ENCODE results near the gene CLDN34.

Gene CLDN34

DNA sequence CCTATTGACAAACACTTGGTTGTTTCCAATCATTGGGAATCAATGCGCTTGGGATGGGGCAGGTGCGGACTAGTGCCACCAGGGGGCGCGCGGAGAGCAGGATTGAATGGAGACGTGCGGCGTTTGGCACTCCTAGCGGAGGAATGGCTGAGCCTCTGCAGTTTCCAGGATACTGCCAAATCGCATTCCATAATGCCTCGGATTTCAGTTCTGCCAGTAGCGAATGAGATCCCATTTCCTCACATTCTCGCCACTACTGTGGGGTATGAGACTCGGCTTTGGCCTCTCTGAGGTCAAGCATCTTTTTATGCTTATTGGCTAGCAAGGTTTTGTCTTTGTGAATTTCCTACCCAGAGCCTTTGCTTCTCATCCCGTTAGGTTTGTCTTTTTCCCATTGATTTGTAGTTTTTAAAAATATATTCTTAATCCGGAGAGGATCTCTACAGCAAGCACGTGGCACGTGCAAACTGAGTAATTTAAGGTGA, 28.7 kb downstream of the CLDN34 start:
- FAIRE-seq (peak; percentile 74), DNase-seq (ENCODE audit: insufficient read length, low spot score) (no peak)
- no peak for TF ChIP-seq SPI1 (IDR thresholded peaks at IDR 0.05; ENCODE audit: low read depth, low read length)
- TF ChIP-seq POLR2AphosphoS5 (IDR thresholded peaks at IDR 0.05; ENCODE audit: low read depth, low read length), result no peak
- TF ChIP-seq POU2F2 (IDR thresholded peaks at IDR 0.05; ENCODE audit: low read depth, low read length), result no peak
- no peak for TF ChIP-seq TAF1 (IDR thresholded peaks at IDR 0.05; ENCODE audit: low read depth, low read length)
- no peak for TF ChIP-seq POLR2A (IDR thresholded peaks at IDR 0.05; ENCODE audit: low read depth, low read length)
- TF ChIP-seq PAX5 (IDR thresholded peaks at IDR 0.05; ENCODE audit: insufficient read depth, low read length, severe bottlenecking), result no peak

DNA sequence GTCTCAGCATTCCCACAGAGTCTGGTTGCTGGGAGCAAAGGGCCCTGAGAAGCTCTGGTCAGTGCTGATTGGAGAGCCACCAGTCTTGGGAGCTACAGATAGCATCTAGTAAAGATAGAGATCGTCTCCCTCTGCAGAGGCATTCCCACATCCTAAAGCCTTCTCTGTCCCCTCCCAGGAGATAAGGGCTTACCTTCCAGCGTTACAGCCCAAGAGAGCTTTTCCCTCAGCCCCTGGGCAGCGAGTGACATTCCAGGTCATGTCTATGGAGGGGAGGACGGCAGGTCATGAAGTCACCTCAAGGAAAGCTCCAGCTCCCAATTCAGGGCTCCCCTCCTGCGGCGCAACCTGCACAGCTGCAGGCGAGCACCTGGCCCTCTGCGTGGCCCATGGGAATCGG, 29.9 kb downstream of the CLDN34 start:
- FAIRE-seq, result no peak
- no peak for TF ChIP-seq TAF1 (IDR thresholded peaks at IDR 0.05; ENCODE audit: low read depth, low read length)
- TF ChIP-seq POU2F2 (IDR thresholded peaks at IDR 0.05; ENCODE audit: low read depth, low read length), result no peak
- no peak for TF ChIP-seq SPI1 (IDR thresholded peaks at IDR 0.05; ENCODE audit: low read depth, low read length)
- no peak for TF ChIP-seq PAX5 (IDR thresholded peaks at IDR 0.05; ENCODE audit: insufficient read depth, low read length, severe bottlenecking)
- TF ChIP-seq POLR2A (IDR thresholded peaks at IDR 0.05; ENCODE audit: low read depth, low read length), result no peak
- no peak for TF ChIP-seq POLR2AphosphoS5 (IDR thresholded peaks at IDR 0.05; ENCODE audit: low read depth, low read length)

DNA sequence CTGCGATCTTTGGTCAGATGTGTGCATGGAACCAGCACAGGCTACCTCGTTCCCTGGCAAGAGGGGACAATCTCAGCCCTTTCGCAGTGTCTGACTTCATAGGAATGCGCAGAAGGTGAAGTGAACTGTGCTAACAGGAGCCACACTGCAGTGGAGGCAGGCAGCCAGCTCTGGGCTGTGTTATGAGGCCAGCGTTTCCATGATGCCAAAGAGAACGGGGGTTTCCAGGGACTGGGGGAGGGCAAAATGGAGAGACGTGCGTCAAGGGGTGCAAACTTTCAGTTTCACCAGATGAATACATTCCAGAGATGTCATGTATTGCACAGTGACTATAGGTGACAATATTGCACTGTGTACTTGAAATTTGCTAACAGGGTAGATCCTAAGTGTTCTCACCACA, 30.4 kb downstream of the CLDN34 start:
- TF ChIP-seq POLR2A (IDR thresholded peaks at IDR 0.05; ENCODE audit: low read depth, low read length) (0 out of 2 replicates have a peak, but pooled peaks have one; percentile 29), POLR2AphosphoS5 (IDR thresholded peaks at IDR 0.05; ENCODE audit: low read depth, low read length) (no peak), SPI1 (IDR thresholded peaks at IDR 0.05; ENCODE audit: low read depth, low read length) (no peak), TAF1 (IDR thresholded peaks at IDR 0.05; ENCODE audit: low read depth, low read length) (no peak), PAX5 (IDR thresholded peaks at IDR 0.05; ENCODE audit: insufficient read depth, low read length, severe bottlenecking) (no peak), POU2F2 (IDR thresholded peaks at IDR 0.05; ENCODE audit: low read depth, low read length) (no peak)
- DNase-seq (ENCODE audit: insufficient read length, low spot score) (no peak), FAIRE-seq (peak; percentile 82)

More for the DNA sequence above, 29.9 kb downstream of the CLDN34 start:
- DNase-seq (ENCODE audit: insufficient read length, low spot score), result no peak

DNA sequence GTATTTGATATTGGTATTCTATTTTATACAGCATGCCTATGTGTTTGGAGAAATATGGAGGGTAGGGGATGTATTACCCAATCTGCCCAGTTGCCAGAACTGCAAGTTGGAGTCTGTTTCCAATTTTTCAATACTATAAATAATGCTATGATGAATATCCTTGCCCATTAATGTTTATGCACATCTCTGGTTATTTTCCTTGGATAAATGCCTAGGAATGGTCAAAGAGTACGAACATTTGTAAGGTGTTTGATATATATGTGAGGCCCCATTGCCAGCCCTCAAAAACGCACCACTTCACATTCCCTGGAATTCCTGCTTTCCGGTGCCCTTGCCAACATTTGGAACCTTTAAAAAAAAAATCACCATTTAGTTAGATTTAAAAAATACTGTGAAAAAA, 34.3 kb downstream of the CLDN34 start:
- FAIRE-seq (no peak), DNase-seq (ENCODE audit: insufficient read length, low spot score) (no peak)
- TF ChIP-seq SPI1 (IDR thresholded peaks at IDR 0.05; ENCODE audit: low read depth, low read length) (no peak), TAF1 (IDR thresholded peaks at IDR 0.05; ENCODE audit: low read depth, low read length) (no peak), POLR2AphosphoS5 (IDR thresholded peaks at IDR 0.05; ENCODE audit: low read depth, low read length) (no peak), PAX5 (IDR thresholded peaks at IDR 0.05; ENCODE audit: insufficient read depth, low read length, severe bottlenecking) (no peak), POLR2A (IDR thresholded peaks at IDR 0.05; ENCODE audit: low read depth, low read length) (no peak), POU2F2 (IDR thresholded peaks at IDR 0.05; ENCODE audit: low read depth, low read length) (no peak)

DNA sequence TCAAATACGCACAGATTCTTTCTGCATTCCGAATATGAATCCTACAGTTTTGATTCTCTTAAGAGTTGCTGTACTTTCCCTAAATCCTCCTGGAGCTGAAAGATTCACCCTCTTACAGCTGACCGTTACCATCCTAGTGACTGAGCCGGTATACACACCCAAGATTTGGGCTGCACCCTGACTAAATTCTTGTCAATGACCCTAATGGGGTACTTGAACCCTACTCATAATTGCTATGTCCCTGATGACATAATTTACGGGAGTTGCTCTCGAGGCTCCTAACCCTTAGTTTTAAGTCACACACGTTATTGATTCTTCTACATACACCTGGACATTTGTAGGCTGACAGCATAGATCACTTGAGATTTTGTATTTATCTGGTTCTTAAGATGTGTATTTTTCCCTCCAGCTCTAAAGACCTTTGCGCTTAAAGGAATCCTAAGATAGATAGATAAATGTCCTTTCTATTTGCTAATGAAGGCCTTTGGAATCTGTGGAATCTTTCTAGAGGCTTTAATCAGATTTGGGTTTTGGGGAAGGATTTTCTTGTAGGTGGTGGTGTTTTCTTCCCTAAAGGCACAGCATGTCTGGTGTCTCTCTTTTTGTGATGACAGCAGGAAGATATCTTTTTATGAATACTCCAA, 37.8 kb downstream of the CLDN34 start:
- FAIRE-seq, result no peak

DNA sequence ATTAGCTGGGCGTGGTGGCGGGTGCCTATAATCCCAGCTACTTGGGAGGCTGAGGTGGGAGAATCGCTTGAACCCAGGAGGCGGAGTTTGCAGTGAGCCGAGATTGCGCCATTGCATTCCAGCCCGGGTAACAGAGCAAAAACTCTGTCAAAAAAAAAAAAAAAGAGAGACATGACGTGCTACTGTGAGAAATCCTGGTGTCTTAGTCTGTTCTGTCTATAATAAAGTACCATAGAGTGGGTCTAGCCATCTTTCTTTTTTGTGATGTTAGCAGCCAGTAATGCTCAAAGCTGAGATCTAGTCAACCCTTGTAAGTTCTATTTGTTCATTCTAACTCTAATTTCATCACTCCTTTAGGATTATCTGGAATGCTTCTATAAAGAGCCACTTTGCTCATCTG, 38.9 kb downstream of the CLDN34 start:
- no peak for TF ChIP-seq POU2F2 (IDR thresholded peaks at IDR 0.05; ENCODE audit: low read depth, low read length)
- TF ChIP-seq SPI1 (IDR thresholded peaks at IDR 0.05; ENCODE audit: low read depth, low read length), result no peak
- TF ChIP-seq POLR2AphosphoS5 (IDR thresholded peaks at IDR 0.05; ENCODE audit: low read depth, low read length), result no peak
- no peak for TF ChIP-seq POLR2A (IDR thresholded peaks at IDR 0.05; ENCODE audit: low read depth, low read length)
- TF ChIP-seq TAF1 (IDR thresholded peaks at IDR 0.05; ENCODE audit: low read depth, low read length), result no peak
- TF ChIP-seq PAX5 (IDR thresholded peaks at IDR 0.05; ENCODE audit: insufficient read depth, low read length, severe bottlenecking), result no peak
- no peak for FAIRE-seq

More for the DNA sequence above, 37.8 kb downstream of the CLDN34 start:
- no peak for DNase-seq (ENCODE audit: insufficient read length, low spot score)
- no peak for TF ChIP-seq TAF1 (IDR thresholded peaks at IDR 0.05; ENCODE audit: low read depth, low read length)
- TF ChIP-seq SPI1 (IDR thresholded peaks at IDR 0.05; ENCODE audit: low read depth, low read length), result no peak
- TF ChIP-seq PAX5 (IDR thresholded peaks at IDR 0.05; ENCODE audit: insufficient read depth, low read length, severe bottlenecking), result no peak
- TF ChIP-seq POLR2AphosphoS5 (IDR thresholded peaks at IDR 0.05; ENCODE audit: low read depth, low read length), result no peak

DNA sequence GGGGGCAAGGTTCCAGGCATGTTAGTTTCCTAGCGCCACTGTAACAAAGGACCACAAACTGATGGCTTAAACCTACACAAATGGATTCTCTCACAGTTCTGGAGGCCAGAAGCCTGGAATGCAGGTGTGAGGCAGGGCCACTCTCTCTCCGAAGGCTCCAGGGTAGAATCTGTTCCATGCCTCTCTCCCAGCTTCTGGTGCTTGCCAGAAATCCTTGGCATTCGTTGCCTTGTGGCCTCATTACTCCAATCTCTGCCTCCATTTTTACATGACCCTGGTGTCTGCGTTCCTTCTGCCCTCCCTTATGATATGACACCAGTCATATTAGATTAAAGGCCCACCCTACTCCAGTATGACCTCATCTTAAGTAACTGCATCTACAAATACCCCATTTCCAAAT, 39.6 kb downstream of the CLDN34 start:
- no peak for TF ChIP-seq POLR2AphosphoS5 (IDR thresholded peaks at IDR 0.05; ENCODE audit: low read depth, low read length)
- no peak for TF ChIP-seq POU2F2 (IDR thresholded peaks at IDR 0.05; ENCODE audit: low read depth, low read length)
- no peak for TF ChIP-seq TAF1 (IDR thresholded peaks at IDR 0.05; ENCODE audit: low read depth, low read length)
- no peak for TF ChIP-seq PAX5 (IDR thresholded peaks at IDR 0.05; ENCODE audit: insufficient read depth, low read length, severe bottlenecking)
- no peak for TF ChIP-seq POLR2A (IDR thresholded peaks at IDR 0.05; ENCODE audit: low read depth, low read length)
- TF ChIP-seq SPI1 (IDR thresholded peaks at IDR 0.05; ENCODE audit: low read depth, low read length), result no peak
- no peak for FAIRE-seq
- no peak for DNase-seq (ENCODE audit: insufficient read length, low spot score)

More for the DNA sequence above, 38.9 kb downstream of the CLDN34 start:
- no peak for DNase-seq (ENCODE audit: insufficient read length, low spot score)

DNA sequence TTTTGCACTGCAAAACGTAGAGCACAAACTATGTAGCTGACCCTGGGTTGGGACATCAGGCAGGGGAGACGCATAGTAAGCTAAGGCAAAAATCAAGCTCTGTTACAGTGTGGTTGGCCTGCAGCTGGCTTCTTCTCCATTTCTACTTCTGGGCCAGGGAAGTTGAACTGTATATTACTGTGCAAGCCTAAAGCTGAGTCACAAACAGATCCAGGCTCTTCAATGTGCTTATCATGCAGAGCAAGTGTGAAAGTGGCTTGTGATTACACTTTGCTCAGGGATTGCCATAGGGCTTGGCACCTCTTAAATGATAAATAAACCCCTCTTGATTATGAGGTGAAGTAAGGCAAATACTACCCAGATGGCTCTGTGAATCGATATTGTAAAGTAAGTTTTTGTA, 40.5 kb downstream of the CLDN34 start:
- TF ChIP-seq SPI1 (IDR thresholded peaks at IDR 0.05; ENCODE audit: low read depth, low read length), result no peak
- TF ChIP-seq POLR2A (IDR thresholded peaks at IDR 0.05; ENCODE audit: low read depth, low read length), result no peak
- no peak for TF ChIP-seq POLR2AphosphoS5 (IDR thresholded peaks at IDR 0.05; ENCODE audit: low read depth, low read length)
- no peak for TF ChIP-seq TAF1 (IDR thresholded peaks at IDR 0.05; ENCODE audit: low read depth, low read length)
- TF ChIP-seq PAX5 (IDR thresholded peaks at IDR 0.05; ENCODE audit: insufficient read depth, low read length, severe bottlenecking), result no peak
- TF ChIP-seq POU2F2 (IDR thresholded peaks at IDR 0.05; ENCODE audit: low read depth, low read length), result no peak
- no peak for DNase-seq (ENCODE audit: insufficient read length, low spot score)
- no peak for FAIRE-seq

DNA sequence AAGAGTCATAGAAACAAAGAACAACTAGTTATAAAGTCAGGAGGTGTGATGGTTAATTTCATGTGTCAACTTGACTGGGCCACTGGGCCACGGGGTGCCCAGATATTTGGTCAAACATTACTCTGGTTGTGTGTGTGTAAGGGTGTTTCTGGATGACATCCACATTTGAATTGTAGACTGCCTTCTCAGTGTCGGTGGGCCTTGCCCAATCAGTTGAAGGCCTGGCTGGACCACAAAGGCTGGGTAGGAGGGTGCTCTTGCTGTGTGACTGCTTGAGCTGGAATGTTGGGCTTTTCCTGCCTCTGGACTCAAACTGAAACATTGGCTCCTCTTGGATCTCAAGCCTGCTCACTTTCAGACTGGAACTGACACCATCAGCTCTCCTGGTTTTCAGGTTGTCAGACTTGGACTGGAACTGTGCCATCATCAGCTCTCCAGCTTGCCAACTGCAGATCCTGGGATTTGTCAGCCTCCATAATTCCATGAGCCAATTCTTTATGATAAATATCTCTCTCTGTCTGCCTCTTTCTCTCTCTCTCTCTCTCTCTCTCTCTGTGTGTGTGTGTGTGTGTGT, 41.4 kb downstream of the CLDN34 start:
- no peak for TF ChIP-seq SPI1 (IDR thresholded peaks at IDR 0.05; ENCODE audit: low read depth, low read length)
- no peak for TF ChIP-seq POU2F2 (IDR thresholded peaks at IDR 0.05; ENCODE audit: low read depth, low read length)
- TF ChIP-seq TAF1 (IDR thresholded peaks at IDR 0.05; ENCODE audit: low read depth, low read length), result no peak
- TF ChIP-seq PAX5 (IDR thresholded peaks at IDR 0.05; ENCODE audit: insufficient read depth, low read length, severe bottlenecking), result no peak
- no peak for TF ChIP-seq POLR2AphosphoS5 (IDR thresholded peaks at IDR 0.05; ENCODE audit: low read depth, low read length)
- no peak for TF ChIP-seq POLR2A (IDR thresholded peaks at IDR 0.05; ENCODE audit: low read depth, low read length)
- FAIRE-seq (peak; percentile 76), DNase-seq (ENCODE audit: insufficient read length, low spot score) (no peak)
